ENCODE measurements around the gene TIRAP.
A peak's percentile ranks its signal among the peaks of the same experiment; 100 is the strongest.
"Not testable (repeated sequence)": the region's sequence is repeated elsewhere in the genome, so short reads cannot be mapped to it uniquely, and the experiment has no call there.

Gene TIRAP

DNA sequence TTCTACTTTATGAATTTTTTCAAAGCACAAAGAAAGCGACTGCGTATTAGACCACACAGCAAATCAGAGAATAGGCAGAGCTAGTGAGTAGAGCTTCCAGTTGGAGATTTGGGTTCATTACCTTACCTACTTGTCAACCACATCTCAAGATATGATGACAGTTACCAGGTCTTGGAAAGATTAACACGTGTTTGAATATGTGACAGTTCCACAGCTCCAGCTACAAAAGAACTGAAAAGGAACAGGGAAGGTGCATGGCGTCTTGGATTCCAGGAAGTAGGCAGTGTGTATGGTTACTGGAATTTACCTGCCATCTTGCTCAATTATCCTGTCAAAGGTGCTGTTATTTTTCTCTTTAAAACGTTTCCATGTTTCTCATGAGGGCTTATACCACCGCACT is 5.3 kb downstream of the TIRAP start:
- no peak for DNase-seq (ENCODE audit: low read depth)

DNA sequence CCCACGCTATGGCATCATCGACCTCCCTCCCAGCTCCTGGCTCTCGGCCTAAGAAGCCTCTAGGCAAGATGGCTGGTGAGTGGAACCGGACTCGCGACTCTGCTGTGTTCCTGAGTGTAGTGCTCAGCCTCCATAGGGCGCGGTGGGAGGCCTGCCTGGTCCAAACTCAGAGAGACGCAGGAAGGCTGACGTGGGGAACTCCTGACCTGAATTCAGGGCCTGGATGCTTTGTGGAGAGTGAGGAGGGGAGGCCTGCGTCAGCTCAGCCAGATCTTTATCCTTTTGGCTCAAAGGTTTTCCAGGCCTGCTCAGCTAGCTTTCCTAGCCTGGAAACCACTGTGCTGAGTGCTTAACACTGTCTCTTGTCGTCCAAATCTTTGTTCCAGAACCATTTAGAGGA is 8.0 kb downstream of the TIRAP start:
- no peak for DNase-seq (ENCODE audit: low read depth)

DNA sequence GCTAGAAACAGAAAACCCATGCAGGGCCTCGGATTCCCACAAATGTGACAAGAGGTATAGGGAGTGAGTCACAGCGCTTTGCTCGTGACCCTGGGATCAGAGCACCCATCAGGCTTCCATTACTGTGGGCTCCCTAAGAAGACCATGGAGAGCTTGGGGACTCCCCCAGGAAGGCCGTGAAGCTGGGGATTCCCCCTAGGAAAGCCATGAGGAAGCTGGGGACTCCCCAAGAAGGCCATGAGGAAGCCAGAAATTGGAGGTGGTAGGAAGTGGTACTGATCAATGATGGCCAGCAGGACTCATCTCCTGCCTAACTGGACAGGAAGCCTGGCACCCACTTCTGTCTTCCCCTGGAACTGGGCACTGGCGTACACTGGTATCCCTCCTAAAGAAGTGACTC is 10.8 kb downstream of the TIRAP start:
- no peak for DNase-seq (ENCODE audit: low read depth)

DNA sequence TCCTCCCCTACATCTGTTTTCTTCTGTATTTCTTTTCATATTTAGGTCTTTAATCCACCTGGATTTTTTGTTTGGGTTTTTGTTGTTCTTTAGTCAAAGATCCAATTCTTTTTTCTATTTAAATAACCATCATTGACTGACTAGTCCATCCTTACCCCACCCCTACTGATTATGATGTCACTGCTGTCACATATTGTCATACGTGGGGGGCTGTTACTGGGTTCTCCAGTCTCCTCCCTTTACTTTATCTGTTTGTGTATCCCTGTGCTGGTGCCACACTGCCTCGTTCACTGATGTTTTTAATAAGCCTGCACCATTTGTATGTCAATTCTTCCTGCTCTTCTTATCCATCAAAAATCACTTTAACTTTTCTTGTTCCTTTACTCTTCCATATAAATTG is 14.1 kb downstream of the TIRAP start:
- DNase-seq (ENCODE audit: low read depth), result no peak

DNA sequence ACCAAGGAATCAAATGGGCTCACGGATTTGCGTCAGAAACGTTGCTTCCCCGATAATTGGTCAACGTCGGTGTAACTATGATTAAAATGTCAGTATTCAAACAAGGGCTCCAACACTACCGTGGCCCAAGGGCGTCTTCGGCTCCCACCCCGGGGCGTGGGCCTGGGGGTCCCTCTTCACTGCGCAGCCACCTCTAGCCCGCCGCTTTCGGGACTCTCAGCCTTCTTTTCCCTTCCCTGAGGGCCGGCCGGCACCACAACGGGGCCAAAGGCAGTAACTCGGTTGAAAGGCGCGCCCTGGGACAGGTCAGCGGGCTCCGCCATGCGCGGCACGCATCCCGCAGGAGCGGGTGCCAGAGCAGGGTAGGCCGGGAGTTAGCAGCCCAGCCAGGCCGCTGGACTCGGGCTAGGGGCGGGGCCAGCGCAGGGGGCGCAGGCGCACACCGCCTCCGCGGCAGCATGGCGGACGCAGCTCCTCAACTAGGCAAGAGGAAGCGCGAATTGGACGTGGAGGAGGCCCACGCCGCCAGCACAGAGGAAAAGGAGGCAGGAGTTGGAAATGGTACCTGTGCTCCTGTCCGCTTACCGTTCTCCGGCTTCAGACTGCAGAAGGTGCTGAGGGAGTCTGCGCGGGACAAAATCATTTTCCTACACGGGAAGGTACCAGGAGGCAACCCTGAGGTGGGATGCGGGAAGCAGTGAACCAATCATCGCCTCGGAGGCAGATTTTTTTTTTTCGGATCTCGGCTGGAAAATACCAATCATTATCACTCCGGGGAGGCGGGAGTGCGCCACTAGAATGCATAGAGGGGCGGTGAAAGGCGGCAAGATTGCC is 20.9 kb downstream of the TIRAP start, which contains the start of gene DCPS:
DCPS (plus strand) TSS at position 438 of the 834 bp plus-strand sequence; CDS start at position 459, 21 bp downstream.
- DNase-seq (ENCODE audit: low read depth), result peak; percentile 79

DNA sequence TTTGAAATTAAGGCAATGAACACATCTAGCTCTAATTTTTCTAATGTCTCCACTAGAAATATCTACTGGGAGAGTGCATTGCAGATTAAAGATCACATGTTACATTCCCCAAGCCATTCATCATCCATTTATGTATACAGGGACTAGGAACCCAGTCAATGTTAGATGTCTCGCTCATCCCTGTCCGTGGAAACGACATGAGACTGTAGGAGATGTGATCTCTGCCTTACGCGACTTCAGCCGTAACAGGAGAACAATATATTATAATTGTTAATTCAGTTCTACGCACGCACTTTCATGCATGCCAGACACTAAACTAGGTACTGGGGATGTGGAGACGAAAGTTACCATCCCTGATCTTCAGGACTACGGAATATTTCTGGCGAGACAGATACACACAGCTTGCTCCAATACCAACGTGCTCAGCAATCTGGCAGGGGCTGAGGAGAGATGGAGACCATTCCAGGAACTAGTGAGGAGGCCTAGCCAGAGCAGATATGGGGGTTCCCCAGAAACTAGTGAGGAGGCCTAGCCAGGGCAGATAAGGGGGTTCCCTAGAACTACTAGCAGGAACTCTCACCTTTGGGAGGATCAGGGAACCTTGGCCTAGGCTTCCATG is 21.7 kb downstream of the TIRAP start:
- no peak for DNase-seq (ENCODE audit: low read depth)

DNA sequence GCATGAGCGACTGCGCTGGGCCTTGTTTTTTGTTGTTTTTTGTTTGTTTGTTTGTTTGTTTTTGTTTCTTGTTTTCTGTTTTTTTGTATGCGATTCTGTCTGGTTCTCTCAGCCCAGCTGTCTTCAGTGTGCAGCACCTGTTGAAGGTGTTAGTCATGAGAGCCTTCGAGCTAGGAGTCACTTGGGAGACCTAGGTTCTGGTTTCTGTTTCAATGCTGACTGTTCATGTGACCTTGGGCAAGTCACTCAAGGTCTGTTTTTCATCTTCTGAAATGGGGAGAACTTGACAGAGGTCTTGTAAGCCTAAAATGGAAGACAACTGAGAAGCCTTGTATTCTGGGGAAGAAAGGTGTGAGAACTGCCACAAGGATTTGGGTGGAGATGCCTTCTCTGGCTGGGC is 22.8 kb downstream of the TIRAP start:
- no peak for DNase-seq (ENCODE audit: low read depth)

DNA sequence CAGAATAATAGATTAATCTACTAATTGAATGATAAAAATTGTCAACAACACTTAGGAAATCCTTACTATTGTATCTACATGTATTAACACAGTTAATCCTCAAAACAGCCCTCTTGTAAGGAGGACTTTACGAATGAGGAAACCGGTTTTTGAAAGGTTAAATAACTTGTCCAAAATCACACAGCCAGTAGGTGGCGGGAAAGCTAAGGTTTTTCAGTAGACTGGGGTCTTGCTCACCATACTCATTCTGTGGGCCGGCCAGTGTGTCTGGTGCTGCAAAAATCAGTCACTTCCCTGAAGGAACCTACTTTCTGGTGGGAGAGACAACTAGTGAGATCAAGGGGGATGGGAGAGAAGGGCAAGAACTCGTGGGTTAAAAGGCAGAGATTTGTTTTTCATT is 24.8 kb downstream of the TIRAP start:
- DNase-seq (ENCODE audit: low read depth), result no peak

DNA sequence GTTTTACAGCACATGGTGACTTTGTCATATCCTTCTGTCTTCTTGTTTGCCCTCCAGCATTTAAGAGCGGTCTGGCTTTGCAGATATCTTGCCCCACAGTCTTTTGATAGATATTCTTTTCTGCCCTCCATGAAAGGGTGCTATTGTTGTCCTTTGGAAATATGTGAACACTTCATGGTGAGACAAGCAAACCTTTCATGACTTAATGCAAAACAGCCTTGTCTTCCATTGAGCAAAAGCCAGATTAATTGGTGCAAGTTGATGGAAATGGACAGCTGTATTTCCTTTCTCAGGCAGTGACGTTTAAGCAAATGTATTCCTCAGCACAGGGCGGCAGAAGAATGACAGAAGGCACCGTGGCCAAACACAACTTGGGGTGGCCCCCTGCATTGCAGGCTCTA is 25.4 kb downstream of the TIRAP start:
- no peak for DNase-seq (ENCODE audit: low read depth)

DNA sequence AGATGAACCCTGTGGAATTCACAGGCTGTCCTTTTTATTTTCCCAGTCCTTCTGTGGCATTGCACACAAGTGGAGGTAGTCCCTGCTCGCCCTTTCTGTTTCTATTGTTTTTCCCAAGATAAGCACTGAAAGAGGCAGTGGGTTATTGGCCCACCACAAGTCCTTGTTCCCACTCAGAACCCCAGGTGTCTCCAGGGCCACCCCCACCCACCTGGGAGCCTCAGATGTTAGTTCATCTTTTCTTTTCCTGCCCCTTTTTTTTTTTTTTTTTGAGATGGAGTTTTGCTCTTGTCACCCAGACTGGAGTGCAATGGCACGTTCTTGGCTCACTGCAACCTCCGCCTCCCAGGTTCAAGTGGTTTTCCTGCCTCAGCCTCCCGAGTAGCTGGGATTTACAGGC is 25.9 kb downstream of the TIRAP start:
- DNase-seq (ENCODE audit: low read depth), result not testable (repeated sequence)

DNA sequence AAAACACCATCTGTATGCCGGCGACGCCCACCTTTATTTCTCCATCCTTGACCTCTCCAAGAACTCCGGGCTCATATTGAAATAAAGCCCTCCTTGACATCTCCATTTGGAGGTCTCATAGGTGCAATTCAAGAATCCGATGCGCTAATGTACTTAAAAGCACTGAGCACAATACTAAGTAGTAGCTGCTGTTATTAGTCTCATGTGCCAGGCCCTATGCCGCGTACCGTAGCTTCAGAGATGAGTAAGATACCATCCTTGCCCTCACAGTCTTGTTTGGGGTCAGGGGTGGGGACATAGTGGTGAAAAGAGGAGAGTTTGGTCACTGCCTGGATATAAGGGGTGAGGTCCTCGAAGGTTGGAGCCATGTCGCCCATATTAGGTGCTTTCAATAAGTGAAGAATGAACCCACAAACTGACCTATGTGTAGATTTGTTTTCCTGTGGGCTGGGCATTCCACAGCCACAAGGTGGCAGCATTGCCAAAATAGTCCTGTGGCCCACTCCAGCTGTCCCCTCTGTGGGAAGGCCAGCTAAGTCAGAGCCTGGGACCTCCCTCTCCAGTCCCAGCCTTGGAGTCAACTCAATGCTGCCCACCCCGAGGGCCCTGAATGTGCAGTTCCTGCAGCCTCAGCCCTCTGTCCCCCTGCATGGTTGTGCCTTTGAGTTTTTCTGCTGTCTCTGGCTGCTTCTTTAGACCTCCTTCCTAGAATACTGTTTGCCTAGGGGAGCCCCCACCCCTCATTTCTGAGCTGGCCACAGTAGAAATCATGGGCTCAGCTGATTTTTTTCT is 27.5 kb downstream of the TIRAP start:
- no peak for DNase-seq (ENCODE audit: low read depth)

DNA sequence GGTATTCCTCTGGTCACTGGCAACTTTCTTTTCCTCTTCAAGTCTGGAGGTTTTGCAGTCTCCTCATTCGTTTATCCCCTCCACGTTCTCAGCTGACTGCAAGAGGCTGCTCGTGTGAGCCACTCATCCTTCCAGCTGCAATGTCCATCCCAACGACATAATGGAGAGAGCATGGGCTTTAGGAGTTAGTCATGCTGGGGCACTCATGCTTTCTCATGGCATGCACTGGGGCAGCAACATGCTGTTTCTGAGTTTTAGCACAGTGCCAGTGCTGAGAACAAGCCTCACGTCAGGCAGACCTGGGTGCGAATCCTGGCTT is 28.1 kb downstream of the TIRAP start:
- DNase-seq (ENCODE audit: low read depth), result no peak

DNA sequence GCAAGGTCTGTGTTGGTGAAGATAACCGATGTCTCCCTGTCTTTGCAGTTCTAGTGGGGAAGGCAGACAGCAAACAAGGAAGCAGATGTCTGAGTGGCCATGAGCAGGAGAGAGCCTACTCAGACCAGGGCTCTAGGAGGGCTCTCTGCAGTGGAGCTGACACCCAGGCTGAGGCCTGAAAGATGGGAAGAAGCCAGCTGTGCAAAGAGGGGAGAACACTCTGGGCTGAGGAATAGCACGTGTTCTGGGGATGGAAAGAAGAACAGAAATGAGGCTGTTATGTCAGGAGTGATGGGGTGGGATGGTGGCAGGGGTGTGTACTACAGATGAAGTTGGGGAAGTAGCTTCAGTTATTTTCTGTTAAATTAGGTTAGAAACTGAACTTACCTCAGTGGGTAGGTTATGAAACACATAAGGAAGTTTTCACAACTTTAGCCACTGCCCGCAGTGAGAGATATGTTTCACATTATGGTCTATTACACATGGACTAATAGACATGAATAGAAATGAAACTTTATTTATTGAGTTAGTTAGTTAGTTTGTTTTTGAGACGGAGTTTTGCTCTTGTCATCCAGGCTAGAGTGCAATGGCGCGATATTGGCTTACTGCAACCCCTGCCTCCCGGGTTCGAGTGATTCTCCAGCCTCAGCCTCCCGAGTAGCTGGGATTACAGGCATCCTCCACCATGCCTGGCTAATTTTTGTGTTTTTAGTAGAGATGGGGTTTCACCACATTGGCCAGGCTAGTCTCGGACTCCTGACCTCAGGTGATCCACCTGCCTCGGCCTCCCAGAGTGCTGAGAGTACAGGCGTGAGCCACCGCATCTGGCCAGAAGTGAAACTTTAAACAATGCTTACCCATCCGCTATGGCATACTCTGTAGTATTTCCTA is 28.8 kb downstream of the TIRAP start:
- DNase-seq (ENCODE audit: low read depth), result no peak

DNA sequence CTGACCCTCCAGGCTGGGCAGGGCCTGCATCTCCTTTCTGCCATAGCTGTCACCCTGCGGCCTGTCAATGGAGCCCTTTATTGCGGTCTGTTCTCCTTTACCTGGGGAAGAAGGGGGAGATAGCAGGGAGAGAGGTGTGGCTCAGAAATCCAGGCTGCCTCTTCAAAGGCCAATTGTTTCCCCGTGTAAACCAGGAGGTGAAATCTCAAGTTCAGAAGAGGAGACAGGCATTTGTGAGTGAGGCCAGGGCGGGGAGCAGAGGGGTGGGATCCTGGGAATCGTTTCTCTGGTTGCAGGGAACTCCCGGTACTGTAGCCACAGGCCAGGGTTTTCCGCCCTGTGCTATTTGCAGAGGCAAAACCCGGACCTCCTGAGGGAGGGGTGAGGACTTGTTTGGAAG is 30.1 kb downstream of the TIRAP start:
- DNase-seq (ENCODE audit: low read depth), result no peak

DNA sequence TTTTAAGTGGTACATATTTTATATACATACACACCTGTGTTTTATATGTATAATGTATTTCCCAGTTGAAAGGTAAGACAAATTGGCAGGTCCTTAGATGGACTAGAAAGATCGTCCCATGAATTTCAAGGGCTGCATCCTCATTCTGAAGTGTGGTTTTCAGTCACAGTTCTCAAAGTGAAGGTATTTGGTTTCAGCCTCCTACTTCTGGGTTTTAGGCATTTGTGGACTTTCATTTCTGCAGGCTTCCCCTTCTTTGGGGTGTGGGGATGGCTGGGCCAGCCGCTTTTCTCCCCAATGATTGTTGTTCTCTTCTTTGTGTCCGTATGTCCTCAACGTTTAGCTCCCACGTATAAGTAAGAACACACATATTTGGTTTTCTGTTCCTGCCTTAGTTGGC is 30.9 kb downstream of the TIRAP start:
- DNase-seq (ENCODE audit: low read depth), result no peak

DNA sequence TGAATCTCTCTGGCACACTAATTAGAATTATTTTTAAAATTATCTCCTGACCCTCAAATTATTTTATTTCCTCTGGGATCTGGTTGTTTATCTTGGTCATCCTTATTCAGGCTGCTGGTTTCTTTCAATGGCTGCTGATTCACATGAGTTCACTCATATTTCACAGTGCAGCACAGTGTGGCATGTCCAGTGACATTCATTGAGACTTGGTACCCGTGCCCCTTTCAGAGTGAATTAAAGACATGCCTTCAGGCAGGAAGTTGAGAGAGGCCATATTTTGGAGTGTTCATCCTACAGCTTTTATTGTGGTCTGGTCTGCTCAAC is 34.5 kb downstream of the TIRAP start:
- no peak for DNase-seq (ENCODE audit: low read depth)

DNA sequence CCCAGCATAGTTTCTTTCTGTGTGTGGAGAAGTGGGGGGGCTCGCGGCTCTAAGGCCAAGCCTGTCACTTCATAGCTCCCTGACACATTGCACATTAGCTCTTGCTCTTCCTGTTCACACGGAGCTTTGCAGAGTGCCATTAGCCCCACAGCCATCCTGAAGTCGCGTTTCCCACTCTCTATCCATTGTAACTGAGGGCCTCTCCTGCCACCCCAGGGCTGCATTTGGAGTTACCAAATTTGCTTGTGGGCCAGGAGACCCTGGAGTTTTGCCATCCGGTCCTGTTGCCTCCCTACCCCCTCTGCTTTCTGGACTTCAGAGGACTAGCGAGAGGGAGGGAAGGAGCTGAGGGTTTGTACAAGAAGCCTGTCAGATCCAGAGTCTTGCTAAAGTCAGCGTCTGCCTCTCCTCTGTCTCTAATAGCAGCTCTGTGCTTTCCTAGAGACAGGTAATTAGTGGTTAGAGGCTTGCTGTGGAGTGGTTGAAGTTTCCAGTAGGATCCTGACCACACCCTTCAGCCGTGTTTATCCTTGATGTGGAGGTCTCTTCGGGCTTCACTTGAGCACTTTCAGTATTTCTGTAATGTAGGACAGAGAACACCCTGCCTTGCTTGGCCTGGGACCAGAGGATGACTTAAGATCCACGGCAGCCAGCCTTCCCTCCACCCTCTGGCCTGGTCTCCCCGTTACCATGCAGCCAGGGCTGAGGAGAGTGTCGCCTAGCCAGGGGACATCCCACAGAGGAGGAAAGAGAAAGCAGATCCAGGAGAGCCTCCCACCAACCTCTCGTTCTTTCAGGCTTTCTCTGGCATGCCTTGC is 35.1 kb downstream of the TIRAP start:
- DNase-seq (ENCODE audit: low read depth), result no peak

DNA sequence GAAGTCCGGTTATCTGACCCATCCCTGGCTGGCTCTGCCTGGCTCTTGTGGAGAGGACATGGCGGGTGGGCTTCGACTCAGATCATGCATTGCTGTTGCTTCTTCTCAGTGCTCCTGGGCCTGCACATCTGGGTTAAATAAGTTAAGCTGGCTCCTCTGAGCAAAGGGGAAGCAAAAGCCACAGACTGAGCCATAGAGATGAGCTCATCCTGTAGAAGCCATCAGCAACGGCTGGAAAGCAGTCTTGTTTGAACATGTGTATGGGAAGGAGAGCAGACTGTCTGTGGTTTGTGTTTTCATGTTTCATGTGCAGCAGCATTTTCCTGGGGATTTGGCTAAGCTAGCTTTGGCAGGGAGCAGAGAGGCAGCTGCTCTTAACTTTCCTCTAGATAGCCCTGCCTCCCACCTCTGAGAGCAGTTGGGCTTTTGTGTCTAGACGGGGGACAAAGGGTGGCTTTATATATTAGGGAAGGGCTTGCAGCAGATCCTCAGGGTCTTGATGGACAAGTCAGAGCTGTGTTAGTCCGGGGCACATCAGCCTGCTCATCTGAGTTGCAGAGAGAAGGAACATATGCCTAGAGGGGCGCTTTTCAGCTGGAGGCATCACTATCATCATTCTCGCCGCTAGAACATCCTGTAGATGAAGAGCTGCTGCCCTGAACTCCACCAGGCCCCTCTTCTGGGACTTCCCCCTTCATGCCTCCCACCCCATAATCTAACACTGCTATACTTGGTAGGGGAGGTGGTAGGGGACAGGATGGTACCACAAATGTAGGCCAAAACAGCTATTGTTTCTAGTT is 35.9 kb downstream of the TIRAP start:
- no peak for DNase-seq (ENCODE audit: low read depth)

DNA sequence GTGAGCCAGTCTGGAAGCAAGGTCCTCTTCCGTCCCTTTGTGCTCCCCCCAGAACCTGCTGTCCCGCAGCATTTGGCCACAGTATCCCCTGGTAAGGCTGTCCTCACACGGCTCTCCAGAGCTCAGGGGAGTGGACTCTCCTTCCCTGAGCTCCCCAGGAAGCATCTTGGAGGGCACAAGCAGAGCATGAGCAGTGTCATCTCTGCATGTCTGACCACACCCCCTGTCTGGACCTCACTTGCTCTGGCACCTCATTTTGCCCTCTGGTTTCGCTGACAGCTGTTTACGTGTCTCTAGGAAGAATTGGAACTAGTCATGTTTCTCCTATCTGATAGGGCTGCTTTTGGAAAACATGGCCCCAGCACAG is 36.5 kb downstream of the TIRAP start:
- no peak for DNase-seq (ENCODE audit: low read depth)

DNA sequence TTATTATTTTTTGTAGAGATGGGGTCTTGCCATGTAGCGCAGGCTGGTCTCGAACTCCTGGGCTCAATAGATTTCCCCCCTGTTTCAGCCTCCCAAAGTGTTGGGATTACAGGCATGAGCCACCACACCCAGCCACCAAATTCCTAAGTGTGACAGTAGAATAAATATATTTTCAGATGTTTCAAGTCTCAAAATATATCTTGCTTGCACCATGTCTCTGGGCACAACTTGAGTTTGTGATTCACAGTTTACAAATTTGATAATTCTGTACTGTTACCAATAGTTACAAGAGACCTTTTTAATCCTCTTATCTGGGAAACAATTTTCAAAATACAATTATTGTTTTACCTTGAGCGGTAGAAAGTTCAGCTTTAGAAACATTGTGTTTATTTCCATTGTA is 40.1 kb downstream of the TIRAP start:
- DNase-seq (ENCODE audit: low read depth), result no peak
